Vagina (tissue), 2 donors: ENCODE data around the gene TCF23. TPM values are rescaled to one million over a fixed set of nuclear protein-coding genes. Genes with fewer than 3 reads are reported as not detected.

Experiments used
- DNase-seq, 2 donors: peaks; one replicate each; pipeline ENCODE4 v3.0.0-alpha.2; 2017; ENCODE audit errors: extremely low spot score in 2 of 2
- H3K27ac ChIP-seq: fragments of 200-600 bp; sonication (generic); one replicate; pipeline ENCODE4 v1.5.1; 2019
- H3K27me3 ChIP-seq: fragments of 200-600 bp; sonication (generic); one replicate; pipeline ENCODE4 v1.5.1; 2019
- H3K36me3 ChIP-seq, 2 donors: fragments of 200-600 bp; sonication (generic); one replicate each; pipeline ENCODE4 v1.5.1; 2017 to 2019
- H3K4me1 ChIP-seq: fragments of 200-600 bp; sonication (generic); one replicate; pipeline ENCODE4 v1.5.1; 2019
- H3K4me3 ChIP-seq, 2 donors: fragments of 200-600 bp; sonication (generic); 1 replicate in 1 of 2; 2 replicates in 1 of 2; pipeline ENCODE4 v1.5.1; 2016 to 2019
- H3K9me3 ChIP-seq: fragments of 200-600 bp; sonication (generic); one replicate; pipeline ENCODE4 v1.5.1; 2019
- CTCF ChIP-seq, 3 experiments: fragments of 450-650 bp in 2 of 3; fragments of 200-600 bp in 1 of 3; sonication (generic) in 1 of 3; IDR thresholded peaks; one replicate each; pipeline ENCODE4 v1.5.1; 2017 to 2019; ENCODE audit warnings: antibody characterized with exemption in 3 of 3, mild to moderate bottlenecking in 2 of 3, moderate library complexity in 2 of 3
- POLR2A ChIP-seq, 2 donors: fragments of 450-650 bp; IDR thresholded peaks; one replicate each; pipeline ENCODE4 v1.6.1; 2017; ENCODE audit warnings: antibody characterized with exemption in 2 of 2, mild to moderate bottlenecking in 2 of 2, moderate library complexity in 2 of 2
- POLR2AphosphoS5 ChIP-seq, 2 donors: sonication (generic); formaldehyde crosslinking; IDR thresholded peaks; one replicate each; pipeline ENCODE4 v1.9.0; 2017; ENCODE audit warnings: antibody characterized with exemption in 2 of 2, mild to moderate bottlenecking in 2 of 2, low read depth in 1 of 2; ENCODE audit not compliant: insufficient read depth in 1 of 2
- intact Hi-C: fragments of 100-400 bp; cut with DNase I; formaldehyde crosslinking; loops from one replicate; pipeline ENCODE4 v1.15.1; 2023
- total RNA-seq: library from RNA; depleted of rRNA; stranded (reverse); fragments of >200 nt; gene quantifications from one replicate; pipeline ENCODE4 v1.2.3, GENCODE V29; 2016

Gene TCF23
- total RNA-seq, 1 donor from 2014 or later: 7.4 TPM

- Histone ChIP-seq H3K4me1 (peaks cover 20% of the 10 kb centered on the region), H3K36me3 (peaks cover 0 to 21% of the 10 kb centered on the region in 2 donors), H3K27me3 (no peaks in the 10 kb centered on the region), H3K9me3 (no peaks in the 10 kb centered on the region), H3K27ac (peak overlapping the region; percentile 89), H3K4me3 (peak overlapping the region; percentile 96 to 99)
- intact Hi-C loops: loop anchor here (5.0 kb wide), 1 partner anchor 52 kb away; no protein-coding TSS in a partner anchor
- peak in 1 of 2 donors; percentile 96 for DNase-seq
- TF ChIP-seq POLR2A (IDR thresholded peaks at IDR 0.05) (no peak), POLR2AphosphoS5 (IDR thresholded peaks at IDR 0.05; ENCODE audit: insufficient read depth in 1 of 2, low read depth in 1 of 2) (peak in 1 of 2 donors; percentile 69), CTCF (IDR thresholded peaks at IDR 0.05) (no peak)
Measured at GRCh38 chr2:27134781-27135477, 13.9 kb upstream of the TCF23 start.

- Histone ChIP-seq H3K4me3 (no peak overlapping the region), H3K9me3 (no peaks in the 10 kb centered on the region), H3K36me3 (peaks cover 0 to 19% of the 10 kb centered on the region in 2 donors), H3K27me3 (no peaks in the 10 kb centered on the region), H3K4me1 (peaks cover 20% of the 10 kb centered on the region), H3K27ac (no peak overlapping the region)
- intact Hi-C loops: no loop called here
- no peak for DNase-seq
- no peak for TF ChIP-seq POLR2AphosphoS5 (IDR thresholded peaks at IDR 0.05; ENCODE audit: insufficient read depth in 1 of 2, low read depth in 1 of 2)
Measured at GRCh38 chr2:27135478-27135955, 13.3 kb upstream of the TCF23 start.

GRCh38 chr2:27136751-27137150, 12.1 kb upstream of the TCF23 start:
- H3K9me3 ChIP-seq: no peaks in the 10 kb centered on the region
- H3K27me3 ChIP-seq: no peaks in the 10 kb centered on the region
- intact Hi-C loops: no loop called here
- TF ChIP-seq CTCF (IDR thresholded peaks at IDR 0.05) (no peak), POLR2A (IDR thresholded peaks at IDR 0.05) (no peak), POLR2AphosphoS5 (IDR thresholded peaks at IDR 0.05; ENCODE audit: insufficient read depth in 1 of 2, low read depth in 1 of 2) (no peak)
- DNase-seq: peak in 1 of 2 donors; percentile 79
- no peak overlapping the region for H3K4me3 ChIP-seq
- no peak overlapping the region for H3K27ac ChIP-seq
- peaks cover 20% of the 10 kb centered on the region for H3K4me1 ChIP-seq
- H3K36me3 ChIP-seq: peaks cover 0 to 6% of the 10 kb centered on the region in 2 donors

GRCh38 chr2:27137322-27137935, 11.4 kb upstream of the TCF23 start:
- intact Hi-C loops: no loop called here
- no peak for TF ChIP-seq CTCF (IDR thresholded peaks at IDR 0.05)
- no peak for TF ChIP-seq POLR2AphosphoS5 (IDR thresholded peaks at IDR 0.05; ENCODE audit: insufficient read depth in 1 of 2, low read depth in 1 of 2)
- no peak for TF ChIP-seq POLR2A (IDR thresholded peaks at IDR 0.05)
- Histone ChIP-seq H3K4me3 (no peak overlapping the region), H3K27ac (no peak overlapping the region), H3K27me3 (no peaks in the 10 kb centered on the region), H3K9me3 (no peaks in the 10 kb centered on the region), H3K36me3 (no peaks in the 10 kb centered on the region), H3K4me1 (peaks cover 16% of the 10 kb centered on the region)
- DNase-seq: peak in 1 of 2 donors; percentile 90

GRCh38 chr2:27138111-27138510, 10.7 kb upstream of the TCF23 start:
- Histone ChIP-seq H3K27me3 (no peaks in the 10 kb centered on the region), H3K9me3 (no peaks in the 10 kb centered on the region), H3K4me3 (no peak overlapping the region), H3K36me3 (no peaks in the 10 kb centered on the region), H3K27ac (no peak overlapping the region), H3K4me1 (peaks cover 9% of the 10 kb centered on the region)
- intact Hi-C loops: no loop called here
- peak in 1 of 2 donors; percentile 91 for DNase-seq
- no peak for TF ChIP-seq CTCF (IDR thresholded peaks at IDR 0.05)
- no peak for TF ChIP-seq POLR2AphosphoS5 (IDR thresholded peaks at IDR 0.05; ENCODE audit: insufficient read depth in 1 of 2, low read depth in 1 of 2)
- no peak for TF ChIP-seq POLR2A (IDR thresholded peaks at IDR 0.05)
